Ovary (tissue), 3 donors: ENCODE results near the gene POMT1.

Source experiments
- EP300 ChIP-seq: sonication (generic); formaldehyde crosslinking; IDR thresholded peaks from one replicate; pipeline ENCODE4 v1.6.1; 2017; ENCODE audit warnings: antibody characterized with exemption
- POLR2A ChIP-seq: fragments of 450-650 bp; IDR thresholded peaks from one replicate; pipeline ENCODE4 v1.6.1; 2017; ENCODE audit warnings: antibody characterized with exemption, mild to moderate bottlenecking, moderate library complexity
- TF ChIP-seq, protein P1 (sequence below), 3 donors: fragments of 450-650 bp in 2 of 3; fragments of 200-600 bp in 1 of 3; IDR thresholded peaks; one replicate each; pipeline versions ENCODE4 v1.5.1 to v1.8.0; 2016 to 2022; ENCODE audit warnings: antibody characterized with exemption in 3 of 3, mild to moderate bottlenecking in 1 of 3
- donor health status: DM: no; HTN: no; CAD: no.

DNA sequence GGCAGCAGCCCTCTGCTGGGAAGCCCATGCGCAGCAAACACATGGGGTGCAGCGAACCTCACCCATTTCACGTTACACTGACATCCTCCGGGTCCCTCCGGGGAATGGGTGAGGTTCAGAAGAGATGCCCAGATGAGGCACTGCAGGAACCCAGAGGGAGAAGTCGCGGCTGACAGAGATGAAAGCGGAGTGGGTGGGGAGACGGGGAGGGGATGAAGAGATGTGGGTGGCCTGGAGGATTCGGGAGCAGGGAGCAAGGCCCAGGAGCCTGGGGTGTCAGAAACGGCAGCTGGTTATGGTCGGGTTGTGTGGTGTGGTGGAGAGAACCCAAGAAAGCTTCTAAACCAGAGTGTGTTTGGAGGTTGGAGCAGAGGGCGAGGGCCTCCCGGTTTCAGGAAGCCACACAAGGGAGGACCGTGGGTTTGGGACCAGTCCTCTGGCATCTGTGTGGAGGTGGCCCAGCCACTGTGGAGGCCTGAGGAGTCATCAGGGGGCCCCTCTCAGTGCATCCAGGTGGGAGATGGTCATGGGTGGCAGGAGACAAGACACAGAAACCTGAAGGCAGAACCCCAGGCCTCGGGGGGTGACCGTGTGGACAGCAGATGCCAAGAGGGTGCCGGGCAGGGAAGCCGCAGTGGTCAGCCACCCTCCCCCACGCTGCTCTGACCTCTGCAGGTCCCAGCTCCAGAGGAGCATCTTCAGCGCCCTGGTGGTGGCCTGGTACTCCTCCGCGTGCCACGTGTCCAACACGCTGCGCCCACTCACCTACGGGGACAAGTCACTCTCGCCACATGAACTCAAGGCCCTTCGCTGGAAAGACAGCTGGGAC lies 19.8 kb downstream of the POMT1 start:
- TF ChIP-seq, protein P1, sequence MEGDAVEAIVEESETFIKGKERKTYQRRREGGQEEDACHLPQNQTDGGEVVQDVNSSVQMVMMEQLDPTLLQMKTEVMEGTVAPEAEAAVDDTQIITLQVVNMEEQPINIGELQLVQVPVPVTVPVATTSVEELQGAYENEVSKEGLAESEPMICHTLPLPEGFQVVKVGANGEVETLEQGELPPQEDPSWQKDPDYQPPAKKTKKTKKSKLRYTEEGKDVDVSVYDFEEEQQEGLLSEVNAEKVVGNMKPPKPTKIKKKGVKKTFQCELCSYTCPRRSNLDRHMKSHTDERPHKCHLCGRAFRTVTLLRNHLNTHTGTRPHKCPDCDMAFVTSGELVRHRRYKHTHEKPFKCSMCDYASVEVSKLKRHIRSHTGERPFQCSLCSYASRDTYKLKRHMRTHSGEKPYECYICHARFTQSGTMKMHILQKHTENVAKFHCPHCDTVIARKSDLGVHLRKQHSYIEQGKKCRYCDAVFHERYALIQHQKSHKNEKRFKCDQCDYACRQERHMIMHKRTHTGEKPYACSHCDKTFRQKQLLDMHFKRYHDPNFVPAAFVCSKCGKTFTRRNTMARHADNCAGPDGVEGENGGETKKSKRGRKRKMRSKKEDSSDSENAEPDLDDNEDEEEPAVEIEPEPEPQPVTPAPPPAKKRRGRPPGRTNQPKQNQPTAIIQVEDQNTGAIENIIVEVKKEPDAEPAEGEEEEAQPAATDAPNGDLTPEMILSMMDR (IDR thresholded peaks at IDR 0.05), result no peak
- TF ChIP-seq POLR2A (no peak), EP300 (no peak)
